ENCODE data around the gene RPS6KA2. TPM values are rescaled to one million over a fixed set of nuclear protein-coding genes. Genes with fewer than 3 reads are reported as not detected.

RPS6KA2 gene
- total RNA-seq, 1 experiment from 2014 or later, result 4.2 TPM

DNA sequence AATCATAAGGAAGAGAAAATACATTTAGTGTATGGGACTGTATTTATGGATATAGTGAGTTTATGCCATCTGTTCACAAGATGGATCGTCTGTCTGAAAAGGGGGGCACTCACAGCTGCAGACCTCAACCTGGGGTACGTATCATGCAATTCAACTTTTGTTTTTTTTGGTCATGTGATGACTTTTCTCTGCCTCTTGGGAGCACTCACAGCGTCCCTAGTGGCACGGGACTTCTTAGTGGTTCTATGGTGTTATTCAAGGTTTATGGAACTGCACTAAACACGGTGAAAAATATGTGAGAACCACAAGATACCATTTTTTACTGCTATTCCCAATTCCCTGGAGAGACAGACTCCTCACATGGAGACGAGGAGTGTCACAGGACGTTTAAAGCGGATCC lies 183.9 kb downstream of the RPS6KA2 start:
- Histone ChIP-seq H3K27me3 (0 out of 2 replicates have a peak, but pooled peaks cover 6% of the 10 kb centered on the region), H3K4me3 (no peak overlapping the region), H3K27ac (no peak overlapping the region), H3K4me1 (no peaks in the 10 kb centered on the region), H3K36me3 (no peaks in the 10 kb centered on the region), H3K9me3 (replicated peaks) (no peaks in the 10 kb centered on the region)
- no peak for DNase-seq

DNA sequence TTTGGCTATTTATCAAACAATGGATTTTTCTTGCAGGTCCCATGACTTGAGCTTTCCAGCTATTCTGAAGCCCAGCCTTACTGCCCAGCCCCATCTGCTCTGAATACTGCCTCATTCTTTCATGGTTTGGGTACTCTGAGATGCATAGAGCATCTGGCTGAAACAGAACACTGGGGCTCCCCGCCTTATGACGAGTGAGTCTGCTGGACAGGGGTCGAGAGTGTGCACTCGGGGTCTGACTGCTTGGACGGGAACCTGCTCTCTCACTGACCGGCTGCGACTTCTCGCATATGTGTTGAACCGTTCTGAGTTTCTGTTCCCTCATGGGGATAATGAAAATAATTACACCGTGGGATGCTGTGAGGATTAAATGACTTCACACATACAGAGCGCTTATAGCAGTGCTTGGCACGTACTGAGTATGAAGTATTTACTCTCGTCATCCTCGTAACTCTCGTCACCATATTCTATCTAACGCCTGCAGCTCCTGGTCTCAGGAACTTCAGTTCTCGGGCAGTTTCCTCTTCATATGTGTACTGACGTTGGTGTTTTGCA lies 184.8 kb downstream of the RPS6KA2 start:
- Histone ChIP-seq H3K27me3 (0 out of 2 replicates have a peak, but pooled peaks cover 6% of the 10 kb centered on the region), H3K4me1 (no peaks in the 10 kb centered on the region), H3K4me3 (no peak overlapping the region), H3K36me3 (no peaks in the 10 kb centered on the region), H3K9me3 (replicated peaks) (no peaks in the 10 kb centered on the region), H3K27ac (no peak overlapping the region)
- DNase-seq, result no peak

DNA sequence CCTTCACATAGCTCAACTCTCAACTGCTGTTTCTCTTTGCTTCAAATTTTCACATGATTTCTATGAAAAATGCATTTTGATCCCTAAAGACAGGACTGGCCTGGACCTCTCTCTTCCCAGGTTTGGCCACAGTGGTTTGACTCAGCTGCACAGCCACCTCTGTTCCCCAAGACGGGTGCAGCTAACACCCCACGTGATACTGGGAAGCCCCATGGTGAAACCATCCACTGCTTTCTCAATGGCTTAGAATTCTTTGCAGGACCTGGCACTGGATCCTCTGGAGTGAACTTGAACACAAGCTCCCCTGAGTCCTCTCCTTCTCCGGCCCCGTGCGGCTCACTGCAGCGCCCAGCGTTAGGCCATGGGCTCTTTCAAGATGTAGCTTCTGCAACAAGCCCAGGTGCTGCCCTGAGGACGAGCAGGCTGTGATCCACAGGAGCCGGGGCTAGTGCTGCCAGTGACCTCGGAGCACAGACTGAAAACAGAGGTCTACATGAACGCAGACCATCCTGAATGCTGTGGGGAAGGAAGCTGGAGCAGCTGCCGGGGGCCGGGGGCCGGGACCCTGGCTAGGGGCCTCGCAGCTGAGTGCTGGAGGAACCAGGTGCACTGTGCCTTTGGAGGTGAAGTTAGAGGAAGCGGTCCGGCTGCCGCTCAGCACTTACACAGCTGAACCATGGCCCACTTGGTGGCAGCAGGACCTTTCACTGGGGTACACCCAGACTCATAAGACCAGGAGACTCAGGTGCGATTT lies 185.5 kb downstream of the RPS6KA2 start:
- Histone ChIP-seq H3K27ac (no peak overlapping the region), H3K9me3 (replicated peaks) (no peaks in the 10 kb centered on the region), H3K27me3 (0 out of 2 replicates have a peak, but pooled peaks cover 6% of the 10 kb centered on the region), H3K4me1 (no peaks in the 10 kb centered on the region), H3K4me3 (no peak overlapping the region), H3K36me3 (no peaks in the 10 kb centered on the region)
- DNase-seq, result no peak

DNA sequence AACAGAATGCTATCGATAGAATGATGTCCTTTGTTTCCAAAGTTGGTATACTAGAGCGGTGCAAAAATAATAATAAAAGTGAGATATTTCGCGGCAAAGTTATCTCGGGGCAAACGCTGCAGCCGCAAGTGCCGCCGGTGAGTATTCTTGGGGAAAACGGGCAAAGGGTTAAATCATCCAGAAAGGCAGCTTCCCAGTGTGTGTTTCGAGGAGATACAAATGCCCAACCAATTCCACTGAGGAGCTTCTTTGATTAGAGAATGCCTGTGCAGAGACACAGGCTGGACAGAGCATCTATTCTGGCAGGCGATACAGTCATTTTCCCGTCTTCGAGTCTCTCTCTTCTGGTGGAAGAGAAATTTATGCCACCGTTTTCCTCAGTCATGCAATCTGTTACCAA lies 186.3 kb downstream of the RPS6KA2 start:
- no peaks in the 10 kb centered on the region for H3K9me3 ChIP-seq (replicated peaks)
- no peaks in the 10 kb centered on the region for H3K36me3 ChIP-seq
- H3K4me3 ChIP-seq, result no peak overlapping the region
- peaks cover 3% of the 10 kb centered on the region for H3K4me1 ChIP-seq
- H3K27me3 ChIP-seq, result 0 out of 2 replicates have a peak, but pooled peaks cover 4% of the 10 kb centered on the region
- no peak for DNase-seq
- H3K27ac ChIP-seq, result no peak overlapping the region

DNA sequence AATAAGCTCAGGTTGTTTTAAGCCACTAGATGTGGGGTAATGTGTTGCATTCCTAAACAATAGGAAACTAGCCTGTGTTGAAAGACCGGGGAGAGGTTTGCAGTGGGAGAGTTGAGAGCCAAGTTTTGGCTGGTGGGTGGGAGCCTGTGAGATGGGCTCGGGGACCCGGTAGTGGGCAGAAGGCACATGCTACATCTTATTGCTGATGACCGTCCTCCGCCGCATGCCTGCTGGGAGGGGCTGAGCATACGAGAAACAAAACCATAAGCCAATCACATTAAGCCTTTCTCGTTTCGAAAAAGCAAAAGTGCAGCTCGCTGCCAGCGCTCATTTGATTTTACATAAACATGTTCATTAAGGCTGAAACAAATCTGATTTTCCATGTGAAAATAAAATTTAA lies 186.9 kb downstream of the RPS6KA2 start:
- no peak for DNase-seq
- H3K27ac ChIP-seq, result no peak overlapping the region
- 0 out of 2 replicates have a peak, but pooled peaks cover 3% of the 10 kb centered on the region for H3K27me3 ChIP-seq
- H3K4me3 ChIP-seq, result no peak overlapping the region
- H3K9me3 ChIP-seq (replicated peaks), result no peaks in the 10 kb centered on the region
- H3K36me3 ChIP-seq, result no peaks in the 10 kb centered on the region
- peaks cover 9% of the 10 kb centered on the region for H3K4me1 ChIP-seq

DNA sequence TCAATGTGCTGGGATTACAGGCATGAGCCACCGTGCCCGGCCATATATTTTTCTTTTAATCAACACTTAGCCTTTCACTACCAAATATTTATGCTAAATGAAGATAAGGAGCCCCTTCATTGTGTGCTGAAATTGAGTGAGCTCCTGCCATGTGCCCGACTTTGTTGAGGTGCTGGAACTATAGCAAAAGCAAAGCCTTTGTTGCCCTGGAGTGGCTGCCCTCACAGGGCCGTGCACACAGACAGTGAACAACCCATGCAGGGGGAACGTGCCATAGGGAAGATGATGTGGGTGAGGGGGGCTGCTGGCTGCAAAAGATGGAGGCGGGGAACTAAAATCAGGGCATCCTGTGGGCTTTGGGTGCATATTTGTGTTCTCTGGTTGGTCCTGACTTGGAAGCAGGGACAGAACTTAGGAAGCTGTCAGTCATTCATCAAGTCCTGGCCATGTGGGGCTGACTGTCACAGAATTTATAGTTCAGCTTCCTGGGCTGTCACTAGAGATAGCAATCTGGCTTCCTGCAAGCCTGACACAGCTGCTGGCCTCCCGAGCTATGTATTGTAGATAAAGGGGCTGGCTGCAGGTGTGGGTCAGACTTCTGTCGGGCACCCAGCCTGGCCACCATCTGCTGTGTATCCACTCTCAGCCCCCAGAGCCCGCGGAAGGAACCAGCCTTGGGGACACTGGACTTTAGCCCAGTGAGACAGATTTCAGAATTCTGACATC lies 187.5 kb downstream of the RPS6KA2 start:
- DNase-seq, result no peak
- H3K4me3 ChIP-seq, result no peak overlapping the region
- no peaks in the 10 kb centered on the region for H3K36me3 ChIP-seq
- H3K9me3 ChIP-seq (replicated peaks), result no peaks in the 10 kb centered on the region
- peaks cover 11% of the 10 kb centered on the region for H3K4me1 ChIP-seq
- 0 out of 2 replicates have a peak, but pooled peaks cover 3% of the 10 kb centered on the region for H3K27me3 ChIP-seq
- H3K27ac ChIP-seq, result no peak overlapping the region

DNA sequence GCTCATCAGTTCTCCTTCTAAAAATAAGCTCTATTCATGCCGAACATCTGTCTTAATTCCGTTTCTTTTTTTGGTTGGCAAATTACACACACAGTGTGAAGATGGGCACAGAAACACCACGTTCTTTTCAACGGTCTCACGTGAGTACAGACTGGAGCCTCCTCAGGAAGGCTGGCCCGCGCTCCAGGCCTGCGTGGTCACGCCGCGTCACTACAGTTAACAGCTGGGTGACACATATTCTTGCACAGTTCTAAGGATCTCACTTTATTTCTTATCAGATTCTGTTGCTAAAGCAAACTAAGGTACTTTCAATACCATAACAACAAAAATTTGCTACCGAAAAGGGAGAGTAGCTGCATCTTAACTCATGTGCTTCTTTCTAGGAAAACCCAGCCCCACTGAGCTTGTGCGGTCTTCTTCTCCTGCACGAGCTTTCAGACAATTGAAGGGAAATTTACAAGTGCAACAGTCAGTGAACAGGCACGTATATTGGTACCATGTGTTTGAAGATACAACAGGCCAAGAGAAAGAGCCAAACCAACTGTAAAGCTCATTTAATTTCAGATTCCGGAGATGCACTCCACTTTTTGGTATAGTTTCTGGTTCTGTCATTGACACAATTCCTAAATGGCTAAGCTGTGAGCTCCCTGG lies 188.7 kb downstream of the RPS6KA2 start:
- H3K36me3 ChIP-seq, result no peaks in the 10 kb centered on the region
- DNase-seq, result no peak
- H3K27ac ChIP-seq, result no peak overlapping the region

DNA sequence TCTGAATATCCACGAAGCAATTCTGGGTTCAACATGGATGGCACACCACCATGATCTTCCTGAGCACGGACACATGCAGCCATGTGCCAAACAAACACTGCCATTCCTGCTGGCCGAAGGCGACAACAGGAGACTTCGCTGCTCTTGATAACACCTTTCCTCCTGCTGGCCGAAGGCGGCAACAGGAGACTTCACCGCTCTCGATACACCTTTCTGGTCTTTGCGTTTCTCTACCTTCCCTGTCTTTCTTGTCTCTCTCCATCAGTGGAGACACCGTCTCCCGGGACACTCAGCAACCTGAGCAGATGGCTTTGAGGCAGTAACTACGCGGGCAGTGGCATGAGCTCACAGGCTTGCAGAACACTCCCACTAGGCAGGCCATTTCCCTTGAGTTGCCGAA lies 189.4 kb downstream of the RPS6KA2 start:
- Histone ChIP-seq H3K36me3 (no peaks in the 10 kb centered on the region), H3K27ac (no peak overlapping the region), H3K4me3 (no peak overlapping the region), H3K9me3 (replicated peaks) (no peaks in the 10 kb centered on the region), H3K27me3 (0 out of 2 replicates have a peak, but pooled peaks cover 3% of the 10 kb centered on the region), H3K4me1 (peaks cover 11% of the 10 kb centered on the region)
- no peak for DNase-seq

More for the DNA sequence above, 188.7 kb downstream of the RPS6KA2 start:
- H3K27me3 ChIP-seq, result 0 out of 2 replicates have a peak, but pooled peaks cover 3% of the 10 kb centered on the region
- H3K4me1 ChIP-seq, result peaks cover 11% of the 10 kb centered on the region
- no peaks in the 10 kb centered on the region for H3K9me3 ChIP-seq (replicated peaks)
- H3K4me3 ChIP-seq, result no peak overlapping the region

DNA sequence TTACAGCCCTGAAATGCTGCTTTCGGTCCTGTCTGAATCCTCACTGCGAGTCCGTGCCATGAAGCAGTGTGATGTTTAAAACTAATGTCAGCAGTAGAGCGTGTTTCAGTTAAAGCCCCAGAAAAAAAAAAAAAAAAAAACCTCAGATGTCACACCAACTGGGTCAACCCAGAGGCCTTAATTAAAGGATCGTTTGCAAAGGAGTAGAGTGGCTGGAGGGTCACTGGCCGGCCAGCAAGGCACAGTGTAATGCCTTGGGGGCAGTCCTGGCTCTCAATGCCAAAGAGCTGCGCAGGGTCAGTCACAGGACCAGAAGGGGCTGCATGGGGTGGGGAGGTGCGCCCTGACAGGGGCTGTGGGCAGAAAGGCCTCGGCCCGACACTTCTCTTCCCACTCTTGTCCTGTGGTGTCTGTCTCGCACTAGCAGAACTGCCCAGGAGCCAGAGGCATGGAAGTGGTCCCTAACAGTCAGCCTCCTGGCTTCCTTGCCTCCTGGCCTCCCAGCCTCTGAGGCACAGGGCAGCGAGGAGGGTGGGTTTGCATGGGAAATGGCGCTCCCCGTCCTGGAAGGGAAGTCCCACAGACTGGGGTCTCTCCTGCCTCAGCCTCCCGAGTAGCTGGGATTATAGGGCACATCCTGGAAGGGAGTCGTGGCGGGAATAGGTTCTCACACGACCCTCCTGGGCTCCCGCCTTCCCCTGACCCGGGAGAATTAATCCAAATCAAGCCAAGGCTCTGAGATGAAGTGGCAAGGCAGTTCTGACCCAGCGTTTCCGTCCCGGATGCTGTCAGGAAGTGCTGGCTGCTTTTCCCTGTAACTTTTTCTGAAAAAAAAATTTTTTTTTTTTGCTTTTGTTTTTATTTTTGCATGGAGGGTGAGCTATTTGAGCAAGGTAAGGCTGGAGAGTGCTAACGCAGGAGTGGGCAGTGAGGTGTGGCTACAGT lies 190.6 kb downstream of the RPS6KA2 start:
- Histone ChIP-seq H3K36me3 (no peaks in the 10 kb centered on the region), H3K4me1 (peaks cover 11% of the 10 kb centered on the region), H3K27ac (peak overlapping the region; percentile 29; the same call in 1 of the 2 replicates), H3K4me3 (no peak overlapping the region), H3K9me3 (replicated peaks) (no peaks in the 10 kb centered on the region), H3K27me3 (0 out of 2 replicates have a peak, but pooled peaks cover 3% of the 10 kb centered on the region)
- no peak for DNase-seq

DNA sequence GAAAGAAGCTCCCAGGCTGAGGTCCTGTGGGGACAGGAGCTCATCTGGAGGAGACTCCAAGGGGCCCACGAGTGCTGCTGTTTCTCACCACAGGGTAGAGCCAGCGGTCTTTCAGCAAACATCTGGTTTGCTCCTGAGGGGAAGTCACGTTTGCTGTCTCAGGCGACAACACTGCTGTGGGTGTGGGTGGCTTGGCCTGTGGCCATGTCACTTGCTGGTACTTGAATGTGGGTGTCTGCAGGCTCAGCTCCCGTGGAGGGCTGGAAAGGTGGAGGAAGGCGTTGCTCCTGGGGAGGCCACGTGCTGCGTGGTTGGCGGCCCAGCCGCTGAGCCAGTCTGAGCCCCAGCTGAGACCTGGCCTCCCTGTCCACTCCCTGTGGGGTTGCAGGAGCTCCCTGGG lies 191.5 kb downstream of the RPS6KA2 start:
- Histone ChIP-seq H3K9me3 (replicated peaks) (no peaks in the 10 kb centered on the region), H3K27ac (peak overlapping the region; percentile 29; the same call in 1 of the 2 replicates), H3K36me3 (no peaks in the 10 kb centered on the region), H3K4me1 (peaks cover 11% of the 10 kb centered on the region), H3K4me3 (no peak overlapping the region), H3K27me3 (no peaks in the 10 kb centered on the region)
- DNase-seq, result peak; percentile 60 to 73

DNA sequence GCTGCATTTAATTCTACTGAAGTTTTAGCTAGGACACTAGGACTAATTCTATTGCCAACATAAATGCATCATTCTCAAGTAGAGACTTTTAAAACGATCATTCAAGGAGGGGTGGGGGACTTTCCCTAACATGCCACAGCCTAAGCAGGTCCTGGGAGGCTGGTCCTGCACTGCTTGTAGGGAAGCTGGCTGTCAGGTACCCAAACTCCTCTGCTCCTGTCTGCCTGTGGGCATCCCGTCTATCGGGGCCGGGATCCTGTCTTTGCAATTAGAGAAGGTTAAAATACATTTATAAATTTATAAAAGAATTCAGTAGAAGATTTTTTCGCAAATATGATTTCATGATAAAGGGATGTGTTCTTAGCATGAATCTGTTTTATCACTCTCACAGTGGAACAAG lies 192.7 kb downstream of the RPS6KA2 start:
- no peaks in the 10 kb centered on the region for H3K9me3 ChIP-seq (replicated peaks)
- H3K4me1 ChIP-seq, result peaks cover 11% of the 10 kb centered on the region
- DNase-seq, result no peak
- H3K4me3 ChIP-seq, result no peak overlapping the region
- no peak overlapping the region for H3K27ac ChIP-seq
- H3K36me3 ChIP-seq, result no peaks in the 10 kb centered on the region
- H3K27me3 ChIP-seq, result no peaks in the 10 kb centered on the region

DNA sequence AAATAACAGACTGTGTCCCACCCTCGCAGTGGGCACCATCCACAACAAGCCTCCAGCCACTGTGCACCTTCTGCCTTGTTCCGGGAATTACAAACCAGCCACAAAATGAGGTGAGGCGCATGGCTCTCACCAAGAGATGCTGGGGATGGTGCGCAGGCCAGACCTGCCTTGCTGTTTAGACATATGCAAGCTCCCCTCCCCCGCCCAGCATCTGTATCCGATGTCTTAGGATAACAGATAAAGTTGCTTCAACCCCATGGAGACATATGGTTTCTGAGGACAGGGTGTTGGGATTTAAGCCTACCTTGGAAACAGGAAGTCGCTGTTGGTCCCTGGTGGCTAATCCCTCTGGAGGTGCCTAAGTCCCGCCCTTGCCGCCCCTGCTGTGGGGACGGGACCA lies 194.0 kb downstream of the RPS6KA2 start:
- H3K27me3 ChIP-seq, result no peaks in the 10 kb centered on the region
- no peaks in the 10 kb centered on the region for H3K36me3 ChIP-seq
- no peak overlapping the region for H3K4me3 ChIP-seq
- H3K27ac ChIP-seq, result no peak overlapping the region
- DNase-seq, result no peak
- peaks cover 11% of the 10 kb centered on the region for H3K4me1 ChIP-seq
- peaks cover 5% of the 10 kb centered on the region for H3K9me3 ChIP-seq (replicated peaks)

DNA sequence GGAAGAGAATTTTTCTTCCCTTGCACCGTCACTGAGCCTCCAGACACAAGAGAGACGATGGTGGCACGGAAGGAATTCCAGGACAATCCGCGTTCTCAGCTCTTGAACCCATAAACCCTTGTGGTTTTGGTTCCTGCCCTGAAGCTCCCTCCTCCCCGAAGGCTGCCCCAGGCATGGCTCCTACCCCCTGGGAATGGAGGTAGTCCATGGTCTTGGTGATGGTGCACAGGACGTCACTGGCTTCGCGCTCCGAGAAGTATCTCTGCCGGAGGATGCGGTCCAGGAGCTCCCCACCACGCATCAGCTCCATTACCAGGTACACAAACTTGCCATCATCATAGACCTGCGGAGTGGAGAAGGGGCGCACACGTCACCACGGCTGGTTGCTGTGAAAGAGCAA lies 196.8 kb downstream of the RPS6KA2 start:
- H3K4me3 ChIP-seq, result no peak overlapping the region
- H3K27ac ChIP-seq, result no peak overlapping the region
- no peaks in the 10 kb centered on the region for H3K27me3 ChIP-seq
- peaks cover 3% of the 10 kb centered on the region for H3K4me1 ChIP-seq
- H3K36me3 ChIP-seq, result no peaks in the 10 kb centered on the region
- peaks cover 5% of the 10 kb centered on the region for H3K9me3 ChIP-seq (replicated peaks)
- no peak for DNase-seq

DNA sequence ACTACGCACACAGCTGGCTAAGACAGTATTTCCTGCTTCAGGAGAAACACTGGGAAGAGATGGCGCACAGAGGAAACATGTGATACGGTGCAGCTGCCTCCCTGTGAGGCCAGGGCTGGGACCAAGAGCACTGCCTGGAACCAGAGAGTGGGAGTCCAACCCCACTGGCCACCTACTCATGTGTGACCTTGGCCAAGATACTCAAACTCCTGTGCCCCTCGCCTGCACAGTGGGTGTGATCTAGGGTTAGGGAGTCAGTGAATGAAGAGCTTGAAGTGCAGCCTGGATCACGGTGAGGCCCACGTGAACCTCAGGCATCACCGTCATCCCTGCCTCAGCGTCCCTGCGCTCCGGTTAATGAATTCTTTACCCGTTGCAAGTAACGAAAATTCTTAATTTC lies 202.6 kb downstream of the RPS6KA2 start:
- Histone ChIP-seq H3K9me3 (replicated peaks) (peaks cover 5% of the 10 kb centered on the region), H3K27me3 (no peaks in the 10 kb centered on the region), H3K27ac (no peak overlapping the region), H3K4me1 (peaks cover 5% of the 10 kb centered on the region), H3K4me3 (no peak overlapping the region), H3K36me3 (no peaks in the 10 kb centered on the region)
- peak in 1 of 2 experiments; percentile 14 for DNase-seq
